ENCODE data around the gene INTS11.

Gene INTS11

DNA sequence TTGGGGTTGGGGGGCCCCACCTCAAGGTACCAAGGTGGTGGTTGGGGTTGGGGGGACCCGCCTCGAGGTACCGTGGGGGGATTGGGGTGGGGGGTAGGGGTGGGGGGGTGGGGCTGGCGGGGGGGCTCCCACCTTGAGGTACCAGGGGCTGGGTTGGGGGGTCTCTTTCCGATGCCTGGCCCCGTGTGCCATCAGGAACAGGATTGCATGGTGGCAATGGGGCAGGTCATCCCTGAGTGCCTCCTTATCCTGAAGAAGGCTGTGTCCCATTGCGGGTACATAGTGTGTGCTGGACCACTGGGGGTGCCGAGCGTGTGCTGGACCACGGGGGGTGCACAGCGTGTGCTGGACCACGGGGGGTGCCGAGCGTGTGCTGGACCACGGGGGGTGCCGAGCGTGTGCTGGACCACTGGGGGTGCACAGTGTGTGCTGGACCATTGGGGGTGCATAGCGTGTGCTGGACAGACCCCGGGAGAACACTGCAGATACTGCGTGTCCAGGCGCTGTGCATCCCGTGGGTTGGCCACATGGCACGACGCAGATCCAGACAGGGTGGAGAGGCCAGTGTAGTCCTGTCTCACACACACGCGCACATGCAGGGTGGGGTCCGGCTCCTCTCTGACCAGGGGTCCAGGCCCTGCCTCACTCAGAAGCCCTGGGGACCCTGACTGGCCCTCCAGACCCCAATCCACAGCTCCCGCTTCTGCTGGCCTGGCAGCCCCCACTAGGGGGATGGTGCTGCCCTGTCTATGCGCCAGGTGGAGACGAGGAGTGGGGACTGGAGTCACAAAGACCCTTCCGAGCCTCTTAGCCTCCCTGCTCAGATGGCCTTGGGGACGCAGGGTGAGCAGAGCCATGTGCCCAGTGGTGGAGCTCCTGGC lies 40.0 kb downstream of the INTS11 start:
- no peak for DNase-seq

DNA sequence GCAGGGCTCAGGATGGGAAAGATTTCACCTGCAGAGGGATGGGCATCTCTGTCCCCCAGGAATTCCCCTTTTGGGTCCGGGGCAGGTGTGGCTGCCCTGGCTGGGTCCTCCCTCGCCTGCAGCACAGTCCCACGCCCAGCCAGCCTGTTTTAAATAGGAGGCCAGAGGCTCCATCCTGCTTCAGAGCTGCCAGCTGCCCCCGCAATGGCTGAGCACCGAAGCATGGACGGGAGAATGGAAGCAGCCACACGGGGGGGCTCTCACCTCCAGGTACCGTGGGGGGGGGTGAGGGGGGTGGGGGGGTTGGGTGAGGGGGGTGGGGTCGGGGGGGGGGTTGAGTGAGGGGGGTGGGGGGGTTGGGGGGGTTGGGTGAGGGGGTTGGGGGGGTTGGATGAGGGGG lies 40.6 kb downstream of the INTS11 start:
- DNase-seq = no peak

DNA sequence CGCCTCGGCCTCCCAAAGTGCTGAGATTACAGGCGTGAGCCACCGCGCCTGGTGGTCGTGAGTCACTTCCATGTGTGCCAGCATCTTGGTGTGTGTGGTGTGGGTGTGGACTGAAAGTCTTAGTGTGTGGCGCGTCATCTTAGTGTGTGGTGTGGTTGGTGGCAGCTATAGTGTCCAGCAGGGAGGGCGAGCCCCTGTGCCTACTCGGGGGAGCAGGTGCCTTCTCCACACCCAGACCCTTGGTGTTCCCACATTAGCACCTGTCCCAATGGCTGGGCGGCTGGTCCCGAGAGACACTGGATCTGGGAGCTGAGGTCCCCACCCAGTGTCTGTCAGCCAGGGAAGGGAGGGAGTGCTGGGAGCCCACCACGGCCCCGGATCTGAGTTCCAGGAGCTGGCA lies 41.5 kb downstream of the INTS11 start:
- no peak for DNase-seq

DNA sequence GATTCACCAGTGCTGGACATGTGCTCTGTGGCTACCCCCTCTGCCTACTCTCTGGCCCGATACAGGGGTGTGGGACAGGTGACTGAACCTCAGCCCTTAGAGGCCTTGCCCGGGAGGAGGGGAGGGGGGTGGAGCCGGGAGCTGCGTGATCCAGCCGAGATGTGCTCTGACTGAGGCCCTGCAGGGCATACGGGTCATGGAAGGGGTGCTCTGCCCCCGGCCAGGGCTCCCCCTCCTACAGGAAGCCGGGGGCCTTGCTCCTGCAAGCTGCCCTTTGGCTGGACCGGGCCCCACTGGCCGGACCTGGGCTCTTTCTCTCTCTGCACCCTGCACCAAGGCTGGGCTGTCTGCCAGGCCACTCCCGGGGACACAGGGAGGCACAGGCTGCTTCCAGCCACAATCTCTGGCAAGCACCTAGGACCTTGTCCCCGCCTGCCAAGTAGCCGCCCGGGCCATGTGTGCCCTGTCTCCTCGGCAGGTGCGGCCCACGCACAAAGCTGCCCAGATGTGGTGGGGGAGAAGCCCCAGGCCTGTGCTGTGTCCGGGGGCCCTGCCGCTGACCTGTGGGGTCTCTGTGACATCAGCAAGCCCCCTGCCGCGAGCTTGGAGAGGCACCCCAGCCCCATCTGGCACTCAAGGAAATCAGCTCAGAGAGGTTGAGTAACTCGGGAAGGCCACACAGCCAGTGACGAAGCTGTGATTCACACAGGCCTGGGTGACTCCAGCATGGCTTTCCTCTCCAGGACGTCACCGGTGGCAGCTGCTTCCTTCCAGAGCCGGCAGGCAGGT lies 42.7 kb downstream of the INTS11 start:
- DNase-seq = no peak

DNA sequence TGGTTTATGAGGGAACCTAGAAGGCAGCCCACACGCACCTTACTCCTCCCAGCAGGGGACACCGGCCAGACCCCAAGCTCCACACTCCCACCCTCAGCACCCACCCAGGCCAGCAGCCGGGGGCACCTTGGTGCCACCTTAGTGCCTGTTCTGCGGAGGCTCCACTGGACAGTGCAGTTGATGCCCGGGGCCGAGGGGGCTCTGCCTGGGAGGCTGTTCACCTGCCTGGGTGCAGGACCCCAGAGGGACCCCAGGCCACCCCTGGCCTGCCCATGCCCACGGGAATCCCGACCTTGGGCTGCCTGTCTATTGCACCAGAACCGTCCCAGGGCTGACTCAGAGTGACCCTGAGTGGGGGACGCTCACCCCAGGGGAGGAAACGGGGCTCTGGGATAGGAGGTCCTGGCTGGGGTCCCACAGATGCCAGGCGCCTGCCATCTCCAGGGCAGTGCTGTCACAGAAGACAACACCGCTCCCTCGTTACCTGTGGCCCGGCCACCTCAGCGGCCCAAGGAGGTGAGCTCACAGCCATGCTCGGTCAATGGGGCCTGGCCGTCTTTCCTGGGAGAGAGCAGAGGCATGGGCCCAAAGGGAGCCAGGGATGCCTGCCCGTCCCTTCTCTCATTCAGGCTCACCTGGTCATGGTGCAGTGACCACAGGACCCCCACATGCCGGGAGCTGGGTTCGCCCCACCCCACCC lies 43.5 kb downstream of the INTS11 start:
- DNase-seq = no peak

DNA sequence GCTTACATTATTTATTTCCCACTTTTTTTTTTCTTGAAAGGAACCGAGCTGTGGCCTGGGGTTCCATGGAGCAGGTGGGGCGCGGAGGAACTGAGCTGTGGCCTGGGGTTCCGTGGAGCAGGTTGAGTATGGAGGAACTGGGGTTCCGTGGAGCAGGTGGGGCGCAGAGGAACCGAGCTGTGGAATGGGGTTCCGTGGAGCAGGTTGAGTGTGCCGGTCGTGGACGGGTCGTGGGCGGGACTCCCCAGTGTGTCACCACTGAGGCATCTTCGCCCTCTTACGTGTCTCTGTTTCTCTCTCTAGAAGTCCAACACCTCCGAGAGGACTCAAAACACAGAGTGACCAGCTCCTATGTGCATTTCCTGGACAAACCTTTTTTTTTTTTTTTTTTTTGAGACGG lies 45.4 kb downstream of the INTS11 start:
- no peak for DNase-seq

DNA sequence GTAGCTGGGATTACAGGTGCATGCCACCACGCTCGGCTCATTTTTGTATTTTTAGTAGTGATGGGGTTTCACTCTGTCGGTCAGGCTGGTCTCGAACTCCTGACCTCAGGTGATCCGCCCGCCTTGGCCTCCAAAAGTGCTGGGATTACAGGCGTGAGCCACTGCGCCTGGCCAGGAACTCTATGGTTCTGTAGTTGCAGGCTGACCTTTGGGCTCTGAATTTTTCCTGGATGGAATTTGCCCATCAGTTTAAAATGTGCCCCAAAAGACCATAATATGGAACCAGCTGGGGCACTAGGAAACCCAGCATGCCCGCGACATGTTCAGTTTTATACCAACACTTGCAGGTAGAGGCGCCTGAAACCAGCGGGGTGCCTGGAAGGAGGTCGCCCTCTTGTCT lies 45.8 kb downstream of the INTS11 start:
- DNase-seq = no peak

DNA sequence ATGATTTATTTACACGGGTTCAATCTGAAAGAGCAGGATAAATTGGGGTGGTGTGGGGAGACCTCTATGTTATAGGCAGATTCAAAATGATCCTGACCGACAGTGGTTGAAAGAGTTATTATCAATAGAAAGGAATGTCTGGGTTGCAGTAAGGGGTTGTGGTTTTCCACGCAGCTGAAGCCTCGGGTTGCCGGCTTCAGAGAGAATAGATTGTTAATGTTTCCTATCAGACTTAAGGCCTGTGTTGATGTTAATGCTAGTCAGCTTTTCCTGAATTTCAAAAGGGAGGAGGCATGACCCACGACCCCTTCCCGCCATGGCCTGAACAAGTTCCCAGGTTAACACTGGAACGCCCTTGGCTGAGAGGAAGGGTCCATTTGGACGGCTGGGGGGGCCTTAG lies 48.6 kb downstream of the INTS11 start:
- no peak for DNase-seq

DNA sequence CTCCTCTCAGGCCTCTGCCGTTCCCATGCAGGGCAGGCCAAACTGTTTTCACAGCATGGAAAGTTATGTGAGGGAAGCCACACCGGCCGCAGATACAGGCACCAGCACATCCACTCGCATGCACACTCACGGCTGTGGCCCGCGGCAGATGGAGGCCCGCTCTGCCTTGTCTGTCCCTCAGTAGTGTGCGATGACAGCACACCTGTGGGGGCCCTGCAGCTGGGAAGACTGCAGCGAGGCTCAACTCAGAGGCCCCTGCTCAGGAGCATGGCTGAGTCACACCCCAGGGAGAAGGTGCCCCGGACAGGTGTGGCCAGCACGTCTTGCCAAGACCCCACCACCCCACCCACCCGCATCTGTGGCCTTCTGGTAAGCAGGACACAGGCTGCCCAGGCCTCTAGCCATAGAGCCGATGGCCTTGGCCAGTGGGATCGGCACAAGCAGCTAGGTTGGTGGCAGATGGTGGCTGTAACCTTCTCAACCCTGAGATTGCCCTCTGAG lies 49.5 kb downstream of the INTS11 start:
- DNase-seq = no peak

DNA sequence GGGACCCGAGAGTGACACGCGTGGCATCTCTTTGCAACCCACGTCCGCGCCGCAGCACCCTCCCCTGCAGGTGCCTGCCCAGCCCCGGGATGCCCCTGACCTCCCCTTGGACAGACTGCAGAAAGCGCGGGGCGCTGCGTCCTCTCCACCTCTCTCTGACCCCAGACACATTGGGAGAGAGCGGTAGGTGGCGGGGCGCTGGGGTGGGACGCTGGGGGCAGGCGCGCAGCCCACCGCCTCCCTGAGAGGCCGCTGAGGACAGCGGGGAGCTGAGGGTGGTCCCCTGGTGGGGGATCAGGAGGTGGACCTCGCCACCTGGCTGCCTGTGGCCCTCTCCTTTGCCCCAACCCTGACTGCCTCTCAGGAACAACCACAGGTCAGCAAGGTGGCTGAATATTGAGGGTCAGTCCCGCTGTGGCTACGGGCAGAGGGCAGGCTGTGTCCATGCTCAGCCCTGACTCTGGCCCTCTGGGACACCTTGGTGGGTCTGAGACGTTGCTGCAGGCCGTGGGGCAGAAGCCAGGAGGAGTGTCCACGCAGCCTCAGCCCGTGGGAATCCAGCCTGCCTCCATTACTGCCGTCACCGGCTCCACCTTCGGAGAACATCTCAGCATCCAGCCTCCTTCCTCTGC lies 50.0 kb downstream of the INTS11 start:
- no peak for DNase-seq

DNA sequence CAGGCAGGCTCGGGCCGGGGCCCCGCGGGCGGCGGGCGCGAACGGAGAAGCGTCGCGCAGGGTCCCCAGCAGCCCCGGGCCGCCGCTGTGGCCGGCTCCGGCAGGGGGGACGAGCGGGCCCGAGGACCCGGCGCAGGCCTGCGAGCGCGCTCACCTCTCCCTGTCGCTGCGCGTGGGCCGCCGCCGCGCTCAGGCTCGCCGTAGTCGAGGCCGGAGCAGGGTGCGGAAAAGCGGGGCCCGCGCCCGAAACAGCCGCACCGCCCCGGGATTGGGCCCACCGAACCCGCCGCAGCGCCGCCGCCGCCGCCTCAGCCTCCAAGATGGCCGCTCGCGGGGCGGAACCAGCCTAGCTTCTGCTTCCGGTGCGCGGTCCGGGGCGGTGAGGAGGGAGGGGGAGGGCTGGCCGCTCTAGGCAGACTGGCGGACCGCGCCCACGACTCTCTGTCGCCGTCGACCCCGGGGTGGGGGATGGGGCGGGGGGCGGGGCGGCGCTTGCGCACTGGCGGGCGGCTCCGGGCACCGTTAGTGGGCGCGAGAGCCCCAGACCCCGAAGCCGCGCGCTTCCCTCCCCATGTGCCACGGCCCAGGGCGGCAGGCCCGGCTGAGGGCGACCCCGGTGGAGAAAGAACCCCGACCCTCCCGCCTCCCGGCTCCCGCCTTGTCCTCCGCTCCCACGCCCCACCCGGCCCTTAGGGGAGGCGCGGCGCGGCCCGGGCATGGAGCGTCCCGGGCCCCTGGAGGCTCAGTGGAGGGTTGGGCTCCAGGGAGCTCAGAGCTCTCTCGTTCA lies 50.8 kb downstream of the INTS11 start, which contains the start of gene UBE2J2:
TSS of gene UBE2J2 (minus strand) at position 343 of the 787 bp plus-strand sequence. CDS start 5,862 bp downstream, outside the sequence.
- peak; percentile 47 for DNase-seq

DNA sequence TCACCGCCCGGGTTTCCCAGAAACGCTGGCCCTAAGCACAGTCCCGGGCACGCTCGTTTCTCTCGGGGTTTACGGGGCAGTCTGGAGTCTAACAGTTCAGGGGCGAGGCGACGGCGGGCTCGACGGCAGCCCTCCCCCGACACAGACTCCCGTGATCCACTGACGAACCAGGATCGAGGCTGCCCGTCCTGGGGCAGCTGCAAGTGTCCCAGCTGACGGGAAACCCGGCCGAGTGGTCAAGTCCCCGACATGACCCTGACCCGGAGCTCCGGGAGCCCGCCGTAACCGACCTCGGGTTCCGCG lies 51.3 kb downstream of the INTS11 start:
- DNase-seq = no peak

DNA sequence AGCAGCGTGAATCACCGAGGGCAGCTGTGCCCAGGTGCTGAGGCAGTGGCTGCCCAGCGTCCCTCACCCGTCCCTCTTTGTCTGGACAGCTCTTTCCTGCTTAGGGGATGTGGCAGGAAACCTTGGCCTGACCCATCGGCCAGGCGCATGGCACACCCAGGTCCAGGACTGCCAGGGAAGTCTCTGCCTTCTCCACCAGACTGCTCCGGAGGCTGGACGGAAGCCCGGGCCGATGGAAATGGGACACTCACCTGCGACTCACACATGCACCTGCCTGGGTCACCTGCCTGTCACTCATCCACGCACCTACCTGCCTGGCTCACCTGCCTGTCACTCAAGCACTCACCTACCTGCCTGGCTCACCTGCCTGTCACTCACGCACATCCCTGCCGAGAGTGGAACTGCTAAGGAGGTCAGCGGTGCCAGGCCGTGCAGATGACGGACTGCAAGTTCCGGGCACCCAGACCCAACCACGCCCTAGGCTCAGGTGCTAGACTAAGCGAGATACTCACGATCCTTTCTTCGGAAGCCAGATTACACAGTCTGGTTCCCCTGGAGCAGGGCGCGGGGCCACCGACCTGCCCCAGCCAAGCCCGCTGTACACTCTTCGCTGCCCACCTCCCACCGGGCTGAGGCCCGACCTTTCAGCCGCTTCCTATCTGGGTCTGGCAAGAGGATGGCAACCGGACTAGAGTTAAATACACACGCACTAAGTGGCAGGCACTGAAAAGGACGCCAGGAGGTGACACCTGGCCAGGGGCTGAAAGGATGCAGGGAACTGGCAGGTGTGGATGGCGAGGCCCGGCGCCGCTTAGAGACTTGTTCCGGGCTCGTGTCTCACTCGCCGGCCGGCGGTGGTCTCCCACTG lies 51.9 kb downstream of the INTS11 start:
- DNase-seq = no peak

DNA sequence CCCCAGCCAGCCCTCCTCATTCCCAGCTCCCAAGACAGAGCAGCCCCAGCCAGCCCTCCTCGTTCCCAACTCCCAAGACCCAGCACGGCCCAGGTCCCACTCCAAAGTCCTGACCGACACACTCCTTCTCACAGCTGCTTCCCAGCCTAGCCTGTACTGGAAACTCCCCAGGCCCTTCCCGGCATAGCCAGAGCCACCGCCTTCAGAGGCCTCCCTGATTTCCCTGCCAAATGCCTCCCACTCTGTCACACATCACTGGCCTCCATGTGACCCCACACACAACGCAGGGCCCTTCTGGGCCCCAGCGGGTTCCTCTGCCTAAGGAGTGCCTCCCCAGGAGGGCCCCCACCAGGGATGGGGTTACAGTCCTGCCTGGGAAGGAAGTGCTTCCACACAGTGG lies 53.6 kb downstream of the INTS11 start:
- no peak for DNase-seq

DNA sequence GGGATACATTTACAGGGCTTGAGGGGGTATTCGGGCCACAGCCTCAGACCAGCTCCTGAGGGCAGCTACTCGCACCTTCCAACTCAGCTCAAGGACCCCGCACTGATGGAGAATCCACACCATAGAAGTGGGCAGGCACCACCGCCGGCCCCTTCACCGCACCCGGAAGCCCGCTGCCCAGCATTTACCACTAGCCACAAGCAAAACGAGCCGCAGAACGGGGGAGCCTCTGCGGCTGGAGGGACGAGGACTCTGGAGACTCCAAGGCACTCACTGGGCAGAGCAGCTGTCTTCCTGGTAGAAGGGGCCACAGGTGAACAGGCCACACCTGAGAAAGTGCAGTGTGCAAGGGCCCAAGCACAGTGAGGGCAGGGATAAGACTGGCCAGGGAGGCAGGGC lies 56.2 kb downstream of the INTS11 start:
- DNase-seq = no peak

DNA sequence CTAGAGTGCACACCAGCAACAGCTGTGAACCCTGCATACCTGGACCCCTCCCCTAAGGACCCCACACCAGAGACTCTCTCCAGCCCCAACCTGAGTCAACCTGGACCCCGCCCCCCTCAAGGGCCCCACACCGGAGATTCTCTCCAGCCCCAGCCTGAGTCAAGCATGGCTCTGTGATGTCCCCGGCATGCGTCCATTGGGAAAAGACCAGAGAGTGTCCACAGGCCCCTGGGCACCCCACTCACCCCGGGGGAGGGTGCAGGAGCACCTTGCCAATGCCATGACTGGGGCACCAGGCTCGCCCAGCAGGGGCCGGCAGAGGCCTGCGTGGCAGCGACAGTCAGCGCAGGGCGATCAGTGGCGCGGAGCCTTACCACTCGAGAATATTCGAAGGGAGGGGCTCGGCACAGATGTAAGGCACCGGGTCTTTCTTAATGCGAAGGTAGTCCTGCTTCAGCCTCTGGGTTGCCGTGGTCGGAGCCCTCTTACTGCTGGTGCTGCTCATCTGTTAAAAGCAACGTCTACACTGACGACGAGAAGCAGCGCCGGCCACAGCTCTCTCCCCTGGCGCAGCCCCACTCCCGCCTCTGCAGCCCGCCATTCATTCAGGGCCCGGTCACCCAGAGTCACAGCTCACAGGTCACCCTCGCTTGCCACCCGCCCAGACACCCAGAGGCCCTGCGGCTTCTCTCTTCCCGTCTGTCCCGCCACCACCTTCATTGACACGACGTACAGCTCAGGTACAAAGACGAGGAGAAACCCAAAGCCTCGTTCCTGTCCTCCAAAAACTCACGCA lies 56.8 kb downstream of the INTS11 start:
- DNase-seq = no peak

DNA sequence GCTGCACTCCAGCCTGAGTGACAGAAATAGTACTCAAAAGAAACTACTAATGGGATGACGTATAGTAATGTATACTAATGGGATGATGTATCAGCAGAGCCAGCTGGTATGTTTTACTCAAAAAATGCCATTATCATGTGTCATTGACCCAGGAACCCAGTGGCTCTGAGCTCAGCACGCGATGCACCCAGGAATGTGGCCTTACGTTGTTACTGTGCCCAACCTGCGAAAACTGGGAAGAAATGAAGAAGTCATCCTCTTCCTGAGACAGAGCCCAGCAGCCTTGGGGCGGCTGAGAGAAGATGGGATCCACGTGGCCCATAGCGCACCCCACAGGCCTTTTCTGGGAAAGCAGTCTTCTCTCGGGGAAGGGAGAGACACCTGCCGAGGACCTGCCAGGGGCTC lies 59.6 kb downstream of the INTS11 start:
- DNase-seq = no peak

DNA sequence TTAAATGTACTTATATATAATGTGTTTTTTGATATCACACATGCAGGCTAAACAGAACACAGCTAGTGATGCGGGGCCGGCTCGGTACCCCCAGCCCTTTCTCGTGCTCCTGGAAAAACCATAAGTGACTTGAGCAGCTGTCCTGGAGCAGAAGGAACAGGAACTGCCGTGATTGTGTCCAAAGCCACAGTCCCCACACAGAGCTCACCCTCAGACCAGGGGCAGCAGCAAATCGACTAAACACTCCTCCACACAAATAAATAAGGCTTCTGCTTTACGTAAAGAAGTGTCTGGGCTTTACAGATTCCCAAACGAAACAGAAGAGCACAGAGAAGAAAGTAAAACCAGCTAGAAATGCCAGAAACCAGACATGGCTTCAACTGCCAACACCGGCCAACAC lies 60.4 kb downstream of the INTS11 start:
- DNase-seq = no peak

DNA sequence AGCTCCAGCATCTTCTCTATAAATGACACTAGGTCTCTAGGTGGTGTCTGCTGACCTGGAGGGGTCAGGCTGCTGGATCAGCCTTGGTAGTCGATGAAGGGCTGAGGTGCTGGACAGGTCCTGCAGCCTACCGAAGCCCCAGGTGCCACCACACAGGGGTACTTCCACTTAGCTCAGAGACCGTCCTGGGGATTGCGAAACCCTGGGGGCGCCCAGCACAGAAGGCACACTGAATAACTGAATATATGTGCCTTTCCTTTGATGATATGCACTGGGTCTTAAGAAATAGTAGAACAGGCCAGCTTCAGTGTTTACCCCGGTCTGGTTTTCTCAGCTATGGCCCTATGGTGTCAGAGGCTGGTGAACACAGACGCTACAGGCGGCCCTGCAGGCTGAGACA lies 61.7 kb downstream of the INTS11 start:
- no peak for DNase-seq

DNA sequence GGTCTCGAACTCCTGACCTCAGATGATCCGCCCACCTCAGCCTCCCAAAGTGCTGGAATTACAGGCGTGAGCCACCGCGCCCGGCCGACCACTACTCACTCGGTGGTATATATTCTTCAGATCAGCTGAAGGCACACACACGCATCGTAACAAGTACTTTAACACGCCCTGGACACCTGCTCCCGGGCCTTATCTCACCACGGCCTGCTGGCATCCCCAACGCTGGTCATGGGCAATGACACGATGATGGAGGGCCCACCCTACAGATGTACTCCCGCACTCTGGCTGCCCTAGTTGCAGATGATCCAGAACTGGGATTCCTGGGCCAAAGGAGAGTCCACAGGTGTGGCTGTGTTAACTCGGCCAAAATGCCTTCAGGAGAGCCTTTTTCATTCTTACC lies 62.4 kb downstream of the INTS11 start:
- DNase-seq = no peak

Data from GF-D8 (cell line).